GM18505 (cell line): ENCODE results near the gene PKIG.
A peak's percentile ranks its signal among the peaks of the same experiment; 100 is the strongest.

Experiments used
- ATAC-seq: cut with Tn5 transposase; IDR thresholded peaks from one replicate; pipeline ENCODE4 v1.9.1; 2021; ENCODE audit not compliant: unreplicated experiment
- POLR2A ChIP-seq: IDR thresholded peaks from 4 replicates; pipeline ENCODE4 v1.6.1; 2011; ENCODE audit warnings: borderline replicate concordance; ENCODE audit not compliant: insufficient read depth, insufficient read length; ENCODE audit errors: extremely low read depth

PKIG gene

DNA sequence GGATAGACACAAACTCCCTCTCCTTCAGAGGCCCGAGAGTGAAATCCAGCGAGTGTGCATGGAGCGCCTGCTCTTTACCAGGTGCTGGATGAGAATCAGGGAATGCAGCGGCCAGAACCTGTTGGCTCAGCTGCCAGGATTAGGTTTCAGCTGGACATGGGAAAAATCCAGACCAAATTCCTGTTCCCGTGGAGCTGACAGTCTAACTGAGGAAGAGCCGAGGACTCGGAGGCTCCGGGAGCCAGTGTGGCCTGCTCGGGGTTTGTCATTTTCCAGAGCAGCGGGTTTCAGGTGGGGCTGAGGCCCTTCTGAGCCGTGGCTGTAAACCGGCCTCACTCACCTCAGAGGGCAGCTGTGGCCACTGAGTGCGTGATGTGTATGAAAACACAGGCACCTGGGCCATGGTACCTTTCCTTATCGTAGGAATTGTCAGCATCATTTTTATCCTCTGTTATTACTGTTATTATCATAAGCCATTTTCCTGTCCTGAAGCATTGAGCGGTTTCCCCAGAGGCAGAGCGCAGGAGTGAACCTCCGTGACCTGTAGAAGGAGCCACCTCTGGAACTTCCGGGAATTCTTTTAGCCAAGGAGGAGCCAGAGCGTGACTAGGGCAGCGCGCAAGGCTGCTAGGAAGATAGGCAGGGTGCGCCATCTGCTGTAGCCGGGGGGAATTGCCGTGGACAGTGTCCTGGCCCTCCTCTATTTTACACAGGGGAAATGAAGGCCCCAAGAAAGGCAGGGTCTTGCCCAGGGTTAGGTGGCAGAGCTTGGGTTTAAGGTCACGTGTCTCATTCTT is 27.3 kb downstream of the PKIG start:
- no peak for TF ChIP-seq POLR2A
- peak; percentile 80 for ATAC-seq

DNA sequence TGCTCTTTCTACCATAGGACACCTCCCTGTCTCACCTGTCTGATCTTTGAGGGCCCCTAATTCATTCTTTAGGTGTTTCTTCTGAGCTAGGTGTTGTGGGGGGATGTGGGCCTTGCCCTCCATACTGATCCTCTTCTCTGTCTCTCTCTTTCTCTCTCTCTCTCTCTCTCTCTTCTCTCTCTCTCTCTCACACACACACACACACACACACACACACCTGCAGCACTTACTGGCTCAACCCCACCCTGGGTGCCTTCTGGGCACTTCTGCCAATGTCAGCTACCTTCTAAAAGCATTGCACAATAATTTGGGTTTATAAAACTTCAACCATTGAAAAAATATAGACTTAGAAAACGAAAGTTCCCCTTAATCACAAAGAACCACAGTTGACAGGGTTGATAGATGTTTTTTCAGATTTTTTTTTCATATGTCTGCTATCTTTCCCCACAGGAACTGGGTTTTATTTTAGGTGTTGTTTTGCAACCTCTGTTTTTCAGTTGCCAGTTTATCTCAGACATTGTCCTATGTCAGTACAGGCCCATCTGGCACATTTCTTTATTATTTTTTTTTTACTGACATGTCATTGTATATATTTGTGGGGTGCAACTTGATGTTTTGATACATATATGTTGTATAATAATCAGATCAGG is 28.1 kb downstream of the PKIG start:
- TF ChIP-seq POLR2A: no peak
- ATAC-seq: no peak

DNA sequence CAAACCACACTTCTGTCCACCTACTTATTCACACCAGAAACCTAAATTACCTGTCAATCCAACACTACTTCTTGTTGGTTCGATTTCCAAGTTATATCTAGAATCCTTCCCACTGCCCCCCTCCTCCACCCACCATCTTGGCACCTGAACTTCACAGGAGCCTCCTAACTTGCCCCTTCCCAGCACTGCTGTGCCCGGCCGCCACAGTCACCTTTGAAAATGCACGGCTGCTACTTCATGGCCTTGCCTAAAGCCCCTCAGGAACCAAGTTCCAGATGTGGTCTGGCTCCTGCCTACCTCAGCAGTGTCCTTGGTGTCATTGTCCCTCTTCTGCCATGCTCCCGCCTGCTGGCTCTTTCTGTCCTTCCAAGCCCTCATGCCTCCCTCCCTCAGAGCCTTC is 31.2 kb downstream of the PKIG start:
- TF ChIP-seq POLR2A: no peak
- no peak for ATAC-seq

DNA sequence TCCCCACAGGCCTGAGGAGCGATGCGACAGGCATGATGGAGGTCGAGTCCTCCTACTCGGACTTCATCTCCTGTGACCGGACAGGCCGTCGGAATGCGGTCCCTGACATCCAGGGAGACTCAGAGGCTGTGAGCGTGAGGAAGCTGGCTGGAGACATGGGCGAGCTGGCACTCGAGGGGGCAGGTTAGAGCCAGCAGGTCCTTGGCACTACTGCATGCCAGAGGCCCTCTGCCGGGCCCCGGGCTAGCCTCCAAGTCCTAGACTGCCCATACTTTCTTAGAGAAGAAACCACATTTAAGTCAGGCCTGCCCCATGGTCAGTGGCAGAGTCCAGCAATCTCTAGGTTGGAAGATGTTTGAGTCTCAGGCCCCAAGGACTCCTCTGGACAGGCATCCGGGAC is 32.1 kb downstream of the PKIG start:
- no peak for ATAC-seq
- no peak for TF ChIP-seq POLR2A

DNA sequence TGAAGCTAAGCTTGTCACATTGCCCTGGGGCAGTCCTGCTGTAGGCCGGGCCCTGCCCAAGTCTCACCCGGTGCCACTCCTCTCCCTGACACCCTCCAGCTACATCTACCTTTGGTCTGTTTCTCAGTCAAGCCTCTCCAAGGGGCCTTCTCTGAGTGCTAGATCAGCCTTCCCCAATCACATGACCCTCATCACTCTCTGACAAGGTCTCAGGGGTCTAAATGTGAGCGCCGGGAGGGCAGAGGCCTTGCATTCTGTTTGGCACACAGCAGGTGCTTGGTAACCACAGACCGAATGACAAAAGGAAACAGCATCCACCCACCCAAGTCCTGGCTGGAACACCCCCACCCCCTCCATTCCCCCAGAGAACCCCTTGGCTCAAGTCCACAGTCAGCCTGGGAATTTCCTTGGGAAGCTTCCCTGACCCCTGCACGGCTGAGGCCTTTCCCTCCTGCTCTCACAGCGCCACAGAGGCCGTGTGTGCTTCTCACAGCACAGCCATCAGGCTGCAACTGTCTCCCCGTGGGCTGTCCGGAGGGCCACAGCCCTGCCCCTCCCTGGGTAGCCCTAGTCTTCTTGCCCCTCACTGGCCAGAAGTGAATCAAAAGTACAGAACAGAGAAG is 32.9 kb downstream of the PKIG start:
- no peak for TF ChIP-seq POLR2A
- ATAC-seq: no peak

DNA sequence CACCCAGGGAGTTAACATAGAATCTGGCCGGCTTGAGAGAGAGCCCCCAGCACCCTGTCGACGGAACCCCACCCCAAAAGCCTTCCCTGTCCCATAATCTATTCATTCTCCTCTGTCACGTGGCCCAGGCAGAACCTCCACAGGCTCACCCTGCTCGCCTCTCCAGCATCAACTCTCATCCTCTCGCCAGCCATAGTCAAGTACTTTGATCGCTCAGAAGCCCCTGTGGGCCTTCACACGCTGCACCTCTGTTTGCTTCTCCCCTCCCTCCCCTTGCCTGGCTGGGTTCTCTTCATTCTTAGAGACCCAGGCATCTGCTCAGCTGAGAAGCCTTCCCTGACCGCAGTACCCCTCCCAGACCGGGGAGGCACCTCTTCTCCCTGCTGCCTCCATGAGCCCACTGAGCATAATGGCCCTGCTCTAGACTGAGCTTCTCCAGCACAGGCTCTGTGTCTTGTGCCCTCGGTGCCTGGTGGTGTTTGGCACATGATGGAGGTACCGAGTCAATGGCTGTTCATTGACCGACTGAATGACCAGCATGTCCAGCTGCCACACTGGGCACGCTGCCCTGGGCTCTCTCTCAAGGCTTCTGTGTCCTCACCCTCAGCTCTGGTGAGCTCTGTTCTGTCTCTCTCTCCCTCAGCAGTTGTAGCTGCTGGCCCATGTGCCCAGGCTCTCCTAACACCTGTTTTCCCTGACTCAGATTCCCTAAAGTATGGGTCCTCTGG is 33.7 kb downstream of the PKIG start:
- TF ChIP-seq POLR2A: no peak
- ATAC-seq: no peak

DNA sequence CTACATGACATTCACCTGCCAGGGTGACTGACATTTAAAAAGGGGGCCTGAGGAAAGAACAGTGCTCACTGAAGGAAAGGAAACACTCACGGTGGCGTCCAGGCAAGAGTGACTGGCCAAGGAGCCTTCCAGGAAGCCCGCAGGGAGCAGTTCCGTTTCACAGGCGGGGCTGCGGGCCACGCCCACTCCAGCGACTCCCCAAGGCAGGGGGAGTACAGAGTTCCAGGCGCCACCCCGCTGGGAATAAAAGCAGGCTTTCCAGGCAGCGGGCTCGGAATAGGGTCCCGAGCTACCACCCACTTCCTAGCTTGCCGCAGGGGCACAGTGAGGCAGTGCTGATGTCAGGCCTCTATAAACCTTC is 34.2 kb downstream of the PKIG start:
- ATAC-seq: no peak
- TF ChIP-seq POLR2A: no peak

DNA sequence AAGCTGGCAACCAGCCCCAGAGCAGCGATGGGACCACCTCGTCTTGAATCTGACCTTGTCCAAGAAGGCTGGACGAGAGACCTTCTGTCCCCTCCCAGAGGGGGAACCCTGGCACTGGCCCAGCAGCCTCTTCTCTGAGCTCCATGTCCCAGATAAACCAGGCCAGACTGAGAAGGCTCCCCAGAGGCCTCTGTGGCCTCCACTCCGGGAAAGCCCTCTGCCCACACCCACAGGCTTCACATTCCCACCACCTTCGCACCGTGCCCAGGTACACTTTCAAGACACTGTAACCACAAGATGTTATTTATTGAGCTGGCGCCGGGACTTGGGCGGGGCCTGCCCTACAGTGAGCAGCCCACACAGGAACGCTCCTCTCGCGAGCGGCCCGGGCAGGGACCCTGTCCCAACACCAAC is 35.9 kb downstream of the PKIG start:
- no peak for TF ChIP-seq POLR2A
- ATAC-seq: no peak

DNA sequence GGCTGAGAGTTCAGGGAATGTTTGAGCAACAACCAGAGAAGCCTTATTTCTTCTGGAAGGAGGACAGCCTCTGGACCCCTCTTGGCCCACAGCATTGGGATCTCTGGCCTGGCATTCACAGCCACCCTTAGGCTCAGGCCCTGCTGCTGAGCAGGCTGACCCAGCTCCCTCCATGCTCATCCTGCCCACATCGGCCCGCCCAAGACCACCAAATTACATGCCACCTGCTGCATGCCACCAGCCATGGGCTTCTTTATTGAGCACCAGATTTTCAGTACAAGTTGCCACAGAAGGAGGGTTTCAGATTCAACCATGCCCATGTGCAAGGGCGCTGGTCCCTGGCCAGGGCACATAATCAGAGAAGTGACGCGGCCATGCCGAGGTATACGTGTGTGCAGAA is 36.9 kb downstream of the PKIG start:
- ATAC-seq: no peak
- TF ChIP-seq POLR2A: no peak

DNA sequence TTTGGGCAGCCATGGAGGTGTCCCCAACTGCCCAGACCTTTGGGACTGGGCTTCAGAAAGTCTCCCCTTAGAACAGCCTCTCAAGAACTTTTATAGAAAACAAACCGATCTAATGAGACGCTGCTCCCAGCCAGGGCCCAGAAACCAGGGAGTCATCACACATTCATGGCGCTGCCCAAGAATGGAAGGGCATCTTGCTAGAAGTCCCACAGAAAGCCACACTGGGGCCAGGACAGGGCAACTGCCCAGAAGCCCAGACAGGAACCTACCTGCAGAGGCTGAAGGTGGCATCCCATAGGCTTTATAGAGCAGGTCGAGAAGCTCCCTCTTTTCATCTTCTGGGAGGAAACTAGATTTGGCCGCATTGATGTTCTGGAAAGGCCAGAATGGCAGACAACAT is 37.7 kb downstream of the PKIG start:
- no peak for ATAC-seq
- no peak for TF ChIP-seq POLR2A

DNA sequence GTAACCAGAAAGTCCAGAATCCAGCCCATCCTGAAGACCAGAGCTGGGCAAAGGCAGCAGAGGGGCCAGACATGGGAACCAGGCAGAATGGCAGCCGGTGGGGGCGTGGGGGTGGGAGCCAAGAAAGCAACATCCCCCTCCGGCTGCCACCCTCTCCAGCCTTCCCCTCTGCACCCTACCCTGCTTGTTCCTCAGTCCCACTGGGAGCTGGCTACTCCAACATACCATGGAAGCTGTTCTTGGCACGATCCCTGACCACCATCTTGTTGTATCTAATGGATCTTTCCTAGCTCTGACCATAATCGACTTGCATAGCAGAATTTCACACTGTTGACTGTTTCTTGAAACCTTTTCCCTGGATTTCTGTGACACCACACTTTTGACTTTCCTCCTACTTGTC is 38.9 kb downstream of the PKIG start:
- TF ChIP-seq POLR2A: no peak
- no peak for ATAC-seq

DNA sequence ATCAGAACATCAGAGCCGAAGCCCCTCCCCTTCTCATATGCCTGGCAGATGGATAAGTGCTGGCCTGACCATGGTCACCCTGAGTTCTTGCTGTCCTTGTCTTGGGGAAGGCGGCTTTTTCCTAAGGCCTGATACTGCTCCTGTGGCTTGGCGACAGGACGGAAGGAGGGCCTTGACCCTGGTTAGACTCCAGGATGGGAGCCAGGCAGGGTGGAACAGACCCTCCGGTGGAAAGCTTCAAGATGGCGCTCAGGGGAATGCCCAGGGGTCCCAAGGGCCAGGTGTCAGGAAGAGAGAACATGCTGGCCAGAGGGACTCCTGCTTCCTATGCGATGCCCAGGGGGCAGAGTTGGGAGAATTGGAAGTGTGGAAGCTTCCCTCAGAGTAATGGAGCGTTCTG is 39.6 kb downstream of the PKIG start:
- no peak for TF ChIP-seq POLR2A
- ATAC-seq: no peak

DNA sequence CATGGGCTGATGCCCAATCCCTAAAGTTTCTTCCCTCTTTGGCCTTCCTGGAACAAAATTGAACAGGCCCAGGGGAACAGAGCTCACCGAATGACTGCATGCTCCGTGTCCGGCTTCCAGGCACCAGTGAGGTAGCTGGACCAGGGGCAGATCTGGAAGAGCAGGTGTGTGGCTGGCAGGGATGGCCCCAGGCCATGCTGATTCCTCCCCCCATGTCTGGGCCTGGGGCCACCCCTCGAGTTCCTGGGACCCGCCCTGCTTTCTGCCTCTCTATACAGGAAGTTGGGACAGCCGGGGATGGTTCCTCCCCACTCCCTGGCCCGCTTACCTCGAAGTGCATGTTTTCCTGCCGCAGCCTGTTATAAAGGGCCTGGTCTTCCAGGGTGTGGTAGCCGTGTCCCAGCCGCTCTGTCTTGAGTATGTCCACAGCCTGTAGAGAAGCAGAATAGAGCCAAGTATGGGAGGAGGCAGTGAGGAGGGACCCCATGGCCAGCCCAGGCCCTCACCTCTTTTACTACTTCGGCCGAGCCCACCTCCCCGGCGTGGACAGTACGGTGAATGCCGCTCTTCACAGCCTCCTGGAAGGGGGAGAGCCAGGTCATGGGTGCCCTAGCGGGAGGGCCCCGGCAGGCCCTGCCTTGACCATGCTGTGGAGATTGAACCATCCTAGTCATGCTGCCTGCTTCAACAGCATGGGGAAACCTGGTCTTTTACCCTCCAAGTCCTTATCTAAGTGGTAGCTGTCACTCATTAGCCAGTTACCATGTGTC is 40.3 kb downstream of the PKIG start:
- no peak for TF ChIP-seq POLR2A
- no peak for ATAC-seq
